ENCODE data around the gene STON2.

Gene STON2

DNA sequence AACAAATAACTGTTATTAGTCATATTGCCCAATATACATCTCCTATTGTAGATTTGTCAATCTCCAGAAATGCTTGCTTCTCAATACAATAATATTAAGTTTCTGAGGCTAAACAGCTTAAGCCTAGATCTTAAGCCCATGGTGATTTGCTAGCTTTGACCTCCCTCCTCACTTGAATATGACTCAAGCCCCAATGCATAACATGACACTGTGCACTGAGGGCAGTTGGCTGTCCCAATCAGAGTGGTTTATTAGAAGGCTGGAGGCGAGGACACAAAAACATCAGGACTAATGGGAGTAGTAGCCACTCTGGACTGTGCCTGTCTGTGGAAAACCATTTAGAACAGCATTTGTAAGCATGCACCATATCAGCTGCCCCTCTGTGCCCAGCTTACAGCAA is 98.3 kb downstream of the STON2 start:
- DNase-seq (ENCODE audit: low spot score): no peak

DNA sequence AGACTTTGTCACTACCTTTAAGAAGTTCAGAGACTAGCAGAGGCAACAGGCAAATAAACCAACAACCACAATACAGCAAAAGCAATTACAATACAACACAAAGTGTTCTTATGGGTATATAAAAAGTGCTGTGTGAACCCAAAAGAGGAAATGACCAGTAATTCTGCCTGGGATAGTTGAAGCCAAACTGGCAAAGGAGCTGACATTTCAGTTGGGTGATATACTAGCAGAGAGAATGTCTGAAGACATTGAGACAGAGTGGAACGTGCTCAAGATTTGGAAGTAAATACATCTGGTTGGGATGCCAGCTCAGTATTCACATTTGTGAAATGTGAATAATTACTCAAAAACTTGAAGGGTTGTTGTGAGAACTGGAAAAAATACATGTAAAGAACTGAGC is 98.8 kb downstream of the STON2 start:
- no peak for DNase-seq (ENCODE audit: low spot score)

DNA sequence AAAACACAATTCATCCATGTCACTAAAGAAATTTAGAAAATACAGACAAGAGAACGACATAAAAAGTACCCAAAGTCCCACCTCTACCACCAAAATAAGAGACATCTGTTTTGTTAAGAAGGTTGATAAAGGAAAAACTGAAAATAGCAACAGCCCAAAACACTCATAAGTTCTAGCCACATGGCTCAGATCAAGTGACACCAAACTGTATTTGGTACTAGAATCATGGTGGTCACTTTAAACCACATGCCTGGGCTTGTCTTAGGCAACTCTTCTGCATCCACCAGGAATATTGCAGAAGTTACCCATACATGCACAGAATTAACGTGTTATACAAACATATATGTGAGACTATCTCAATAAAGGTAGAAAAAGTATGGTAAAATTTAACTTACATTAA is 101.2 kb downstream of the STON2 start:
- DNase-seq (ENCODE audit: low spot score): no peak

DNA sequence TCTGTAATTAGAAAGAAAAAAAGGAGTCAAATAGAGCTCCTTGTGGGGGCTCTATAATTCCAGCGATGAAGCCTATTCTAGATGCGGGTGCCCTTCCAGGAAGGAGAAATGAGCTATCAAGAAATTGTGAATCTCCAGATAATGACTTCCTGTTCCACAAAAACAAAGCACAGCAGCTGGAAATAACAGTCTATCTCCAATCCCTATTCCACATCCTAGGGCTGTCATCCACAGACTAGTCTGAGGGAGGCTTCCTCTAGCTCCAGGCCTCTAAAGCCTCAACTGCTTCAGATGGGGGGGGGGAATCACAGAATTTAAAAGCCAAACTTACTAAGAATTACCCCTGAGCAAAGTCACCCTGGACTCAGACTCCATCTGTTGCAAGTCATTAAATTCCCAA is 102.0 kb downstream of the STON2 start:
- no peak for DNase-seq (ENCODE audit: low spot score)

DNA sequence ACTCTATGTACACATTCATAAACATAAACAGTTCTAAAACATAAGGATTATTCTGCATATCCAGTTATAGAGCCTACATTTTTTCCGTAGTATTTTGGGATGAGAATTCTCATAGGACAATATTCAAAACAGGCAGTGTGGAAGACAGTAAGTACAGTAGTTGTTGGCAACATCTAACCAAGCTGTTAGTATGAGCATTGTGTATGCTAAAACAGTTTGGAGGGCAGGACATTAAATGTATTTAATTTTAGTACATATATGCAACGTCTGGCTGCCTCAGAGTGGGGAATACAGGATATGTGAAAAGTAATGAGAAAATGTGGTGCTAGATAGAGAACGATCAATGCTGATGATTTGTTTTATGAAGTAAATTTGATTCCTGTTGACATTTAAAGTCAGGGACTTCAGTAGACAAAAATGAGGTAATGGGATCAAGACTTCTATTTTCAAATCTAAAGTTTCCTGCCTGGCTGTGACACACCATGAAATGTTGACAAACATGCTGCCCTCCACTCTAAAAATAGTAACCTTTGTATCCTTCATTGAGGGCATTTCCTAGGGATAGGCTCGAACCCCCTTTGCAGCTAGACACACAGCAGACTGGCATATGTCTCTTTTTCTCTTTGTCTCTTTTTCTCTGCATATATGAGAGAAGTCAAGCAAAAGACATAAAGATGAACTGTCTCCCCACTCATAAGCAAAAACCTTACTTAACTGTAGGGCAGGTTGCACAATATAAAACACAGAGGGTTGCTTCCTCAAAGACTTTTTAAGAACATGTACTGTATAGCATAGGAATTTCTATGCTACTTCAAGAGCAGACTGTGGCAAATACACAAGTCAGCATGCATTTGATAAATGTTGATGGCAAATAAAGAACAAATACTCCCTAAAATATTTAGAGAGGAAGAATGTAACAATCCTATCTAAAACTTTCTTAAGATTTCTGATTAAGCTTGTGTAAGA is 103.9 kb downstream of the STON2 start:
- no peak for DNase-seq (ENCODE audit: low spot score)

DNA sequence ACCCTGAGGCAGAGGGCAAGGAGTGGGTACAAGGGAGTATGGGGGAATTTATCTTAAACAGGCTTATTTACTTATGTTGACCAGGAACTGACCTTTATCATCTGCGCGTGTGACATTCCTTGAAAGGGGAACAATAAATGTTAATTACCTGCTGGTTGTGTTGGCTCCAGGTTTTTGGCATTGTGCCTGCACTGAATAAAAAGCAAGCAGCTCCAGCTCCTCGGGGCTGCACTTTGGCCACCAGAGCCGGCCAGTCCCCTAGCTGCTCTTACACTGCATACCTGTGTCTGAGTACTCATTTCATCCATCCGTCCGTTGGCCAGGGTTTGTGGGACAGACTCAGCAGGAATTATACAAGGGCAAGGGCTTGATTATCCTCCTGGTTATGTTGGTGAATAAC is 110.6 kb downstream of the STON2 start:
- DNase-seq (ENCODE audit: low spot score): no peak

DNA sequence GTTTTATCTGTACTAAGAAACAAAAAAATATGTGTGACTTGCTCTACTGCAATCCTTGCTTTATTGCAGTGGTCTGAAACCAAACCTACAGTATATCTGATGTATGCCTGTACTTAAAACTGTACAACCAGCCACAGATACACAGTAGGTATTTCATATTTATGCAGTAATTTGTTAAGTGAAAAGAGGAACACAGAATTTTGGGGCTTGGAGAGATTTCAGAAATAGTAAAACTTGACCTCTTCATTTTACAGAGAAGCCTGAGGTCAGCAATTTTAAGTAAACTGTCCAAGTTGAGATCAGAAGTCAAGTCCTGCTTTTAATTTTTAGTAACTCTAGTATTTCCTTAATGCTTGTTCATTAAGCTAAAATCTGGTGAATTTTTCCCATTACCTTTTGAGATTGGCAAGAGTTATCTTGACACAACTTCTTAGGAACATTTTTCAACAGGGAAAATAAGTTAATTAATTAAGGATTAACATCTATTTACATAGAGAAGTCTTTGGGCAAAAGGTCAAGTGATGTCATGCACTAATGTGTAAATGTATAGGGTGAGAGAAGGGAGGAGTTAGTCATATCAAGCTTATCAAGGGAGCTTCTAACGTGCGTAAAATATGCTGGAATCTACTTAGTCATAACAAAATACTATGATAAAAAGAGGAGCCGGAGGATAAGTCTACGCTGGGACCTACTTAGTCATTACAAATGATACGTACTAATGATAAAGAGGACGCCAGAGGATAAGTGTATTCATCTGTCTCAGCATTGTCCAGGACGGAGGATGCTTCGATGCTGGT is 113.4 kb downstream of the STON2 start:
- no peak for DNase-seq (ENCODE audit: low spot score)

DNA sequence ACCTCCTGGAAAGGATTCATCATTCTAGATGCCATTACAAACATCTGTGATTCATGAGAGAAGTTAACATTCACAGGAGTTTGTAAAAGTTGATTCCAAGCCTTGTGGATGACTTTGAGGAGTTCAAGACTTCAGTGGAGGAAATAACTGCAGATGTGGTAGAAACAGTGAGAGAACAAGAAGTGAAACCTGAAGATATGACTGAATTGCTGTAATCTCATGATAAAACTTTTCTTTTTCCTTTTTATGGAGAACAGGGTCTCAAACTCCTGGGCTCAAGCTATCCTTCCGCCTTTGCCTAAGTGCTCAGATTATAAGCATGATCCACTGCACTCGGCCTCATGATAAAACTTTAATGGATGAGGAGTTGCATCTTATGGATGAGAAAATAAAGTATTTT is 114.9 kb downstream of the STON2 start:
- DNase-seq (ENCODE audit: low spot score): no peak

DNA sequence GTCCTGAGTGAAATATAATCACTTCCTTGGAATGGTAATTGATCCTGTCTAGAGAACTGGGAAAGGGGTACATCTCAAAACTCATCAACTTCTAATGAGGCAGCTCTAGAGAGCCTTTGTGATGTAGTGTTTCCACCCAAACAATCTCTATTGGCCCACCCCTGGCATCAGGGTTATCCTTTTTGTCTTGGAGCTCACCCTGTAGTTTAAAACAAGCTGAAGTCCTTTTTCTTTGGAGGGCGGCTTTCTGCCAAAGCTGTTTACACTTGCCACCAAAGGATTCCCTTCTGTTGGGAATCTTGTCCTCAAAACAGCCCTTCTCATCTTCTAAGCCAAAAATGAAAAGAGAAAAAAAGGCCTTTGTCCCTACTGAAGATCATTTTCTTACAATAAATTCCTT is 118.8 kb downstream of the STON2 start:
- no peak for DNase-seq (ENCODE audit: low spot score)

DNA sequence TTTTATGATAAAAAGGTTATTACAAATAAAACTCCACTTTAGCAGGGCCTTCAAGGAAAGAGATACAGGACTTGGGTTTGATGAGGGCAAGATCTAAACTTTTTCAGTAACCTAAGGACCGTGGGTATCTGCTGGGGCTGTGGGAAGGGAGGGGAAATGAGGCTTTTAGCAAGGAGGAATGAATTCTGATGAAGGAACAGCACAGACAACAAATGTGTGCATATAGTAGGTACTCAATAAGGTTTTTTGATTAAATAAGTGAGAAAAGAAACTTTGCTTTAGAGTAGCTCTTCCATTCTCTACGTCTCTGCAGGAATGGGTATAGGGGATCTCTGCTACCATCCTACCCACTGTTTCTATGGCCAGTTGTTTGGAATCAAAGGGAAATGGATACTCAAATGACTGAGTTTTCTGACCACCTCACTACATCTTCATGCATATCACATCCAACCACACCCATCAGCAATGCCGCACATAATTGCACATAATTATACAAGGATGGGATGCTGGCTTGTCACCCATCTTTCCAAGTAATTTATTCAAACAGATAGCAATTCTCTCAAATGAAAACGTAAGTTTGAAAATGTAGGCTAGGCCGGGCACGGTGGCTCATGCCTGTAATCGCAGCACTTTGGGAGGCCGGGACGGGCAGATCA is 119.9 kb downstream of the STON2 start:
- DNase-seq (ENCODE audit: low spot score): no peak

DNA sequence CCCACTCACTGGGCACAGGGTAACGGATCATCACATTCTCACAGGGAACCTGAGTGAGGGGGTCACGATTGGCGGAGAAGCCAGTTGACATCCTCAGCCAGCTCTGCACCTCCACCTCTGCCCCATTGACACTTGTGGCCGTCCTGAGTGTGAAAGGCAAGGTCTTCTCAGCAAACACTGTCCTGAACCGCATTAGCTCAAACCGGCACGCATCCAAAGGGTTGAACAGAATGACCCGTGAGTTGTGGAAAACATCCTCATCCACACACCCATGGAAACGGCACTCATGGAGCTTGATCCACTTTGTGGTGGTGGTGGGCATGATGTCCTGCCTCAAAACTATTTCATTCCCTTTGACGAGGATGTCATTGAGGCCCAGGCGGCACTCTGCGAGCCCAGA is 123.0 kb downstream of the STON2 start:
- no peak for DNase-seq (ENCODE audit: low spot score)

DNA sequence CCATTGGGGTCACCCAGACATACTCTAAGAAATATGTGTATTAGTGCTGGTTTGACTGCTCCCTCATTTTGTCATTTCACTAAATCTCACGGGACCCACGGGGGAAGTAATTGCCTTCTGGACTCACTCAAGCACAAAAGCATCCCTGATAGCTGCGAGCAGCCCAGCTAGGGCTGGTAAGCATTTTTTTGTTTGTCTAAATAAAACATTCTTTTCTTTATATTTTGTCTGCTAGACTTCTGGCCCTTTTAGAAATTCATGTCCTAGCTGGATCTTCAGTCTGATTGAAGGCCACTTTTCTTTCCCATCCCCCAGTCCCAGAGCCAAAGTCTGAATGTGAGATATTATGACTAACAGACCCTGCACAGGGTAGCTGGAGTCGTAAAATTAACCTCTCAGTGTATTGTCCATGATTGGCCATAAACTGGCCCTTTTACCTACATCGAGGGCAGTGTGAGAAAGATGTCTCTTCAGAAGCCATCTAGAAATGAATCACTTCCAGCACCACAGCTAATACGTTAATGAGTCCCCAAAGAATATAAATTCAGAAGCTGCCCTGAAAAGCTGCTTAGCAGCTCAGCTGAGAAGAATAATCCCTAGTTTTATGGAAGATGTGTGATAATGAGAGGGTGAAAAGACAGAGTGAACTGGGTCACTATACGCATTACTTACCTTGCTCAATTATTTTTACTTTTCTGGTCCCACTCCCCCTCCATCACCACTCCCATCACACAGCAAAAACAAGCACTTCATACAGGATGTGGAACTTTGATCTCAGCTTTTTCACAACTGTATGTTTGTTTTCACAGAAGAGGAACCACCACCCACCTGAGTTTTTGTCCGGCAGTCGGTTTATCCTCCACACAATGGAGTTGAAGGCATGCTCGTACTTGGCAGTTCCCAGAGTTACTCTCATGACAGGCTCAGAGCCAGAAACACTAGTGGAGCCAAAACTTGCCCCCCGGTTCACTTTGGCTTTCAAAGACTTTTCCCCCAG is 123.8 kb downstream of the STON2 start:
- no peak for DNase-seq (ENCODE audit: low spot score)

DNA sequence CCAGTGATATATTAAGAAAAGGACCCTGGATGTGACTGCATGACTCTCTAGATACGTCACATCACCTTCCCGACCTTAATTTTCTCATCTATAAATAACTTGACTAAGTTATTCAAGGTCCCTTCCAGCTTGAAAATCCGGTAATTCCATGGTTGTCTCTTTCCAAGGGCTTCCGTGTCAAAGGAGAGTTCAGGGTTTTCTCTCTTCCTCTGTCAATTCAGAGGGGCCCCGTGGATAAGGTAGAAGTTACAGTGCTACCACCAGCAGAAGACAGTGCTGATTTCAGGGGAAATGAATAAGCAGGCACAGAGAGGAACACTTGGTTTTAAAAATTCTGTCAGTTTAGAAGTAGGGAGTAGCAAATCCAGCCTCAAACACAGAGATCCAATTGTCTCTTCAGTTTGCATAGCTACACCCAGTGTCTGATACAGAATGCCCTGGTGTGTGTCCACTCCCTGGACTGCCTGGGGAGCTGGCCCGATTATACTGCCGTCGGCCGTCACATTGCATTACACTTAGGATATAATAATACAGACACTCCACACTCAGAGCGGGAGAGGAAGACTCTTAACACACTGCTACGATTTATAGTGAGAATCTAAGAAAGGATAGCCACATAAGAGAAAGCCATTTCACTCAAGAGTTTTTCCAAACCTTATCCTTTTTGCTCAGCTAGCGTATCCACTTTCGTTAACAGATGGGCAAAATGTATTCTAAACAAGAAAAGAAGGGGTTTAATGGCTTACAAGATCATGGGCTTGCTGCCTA is 124.6 kb downstream of the STON2 start:
- no peak for DNase-seq (ENCODE audit: low spot score)

DNA sequence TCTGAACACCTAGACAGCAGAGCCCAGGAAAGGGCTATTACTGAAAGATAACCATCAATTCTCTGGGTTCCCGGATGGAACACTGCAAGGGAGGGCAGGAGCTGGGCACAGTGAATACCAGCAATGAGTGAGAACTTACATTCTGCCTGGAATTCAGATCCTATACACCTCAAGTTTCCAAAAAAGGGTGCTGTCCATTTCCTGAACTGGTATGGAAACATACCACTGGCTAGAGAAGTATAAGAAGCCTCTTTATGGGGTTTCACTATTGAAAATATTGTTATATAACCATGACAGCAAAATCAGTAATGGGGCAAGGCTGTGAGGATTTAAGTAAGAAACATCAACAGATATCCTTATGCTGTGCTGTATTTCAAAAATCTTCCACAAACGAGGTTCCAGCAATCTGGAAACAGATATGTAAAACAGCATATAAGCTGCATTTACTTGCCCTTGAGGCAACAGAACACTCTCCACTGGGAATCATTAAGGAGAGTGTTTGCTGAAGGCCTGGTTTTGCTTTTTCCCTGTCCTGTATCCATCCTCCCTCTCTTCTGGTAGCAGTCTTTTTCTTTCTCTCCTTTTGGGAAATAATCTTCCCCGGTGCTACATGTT is 126.1 kb downstream of the STON2 start:
- DNase-seq (ENCODE audit: low spot score): no peak

DNA sequence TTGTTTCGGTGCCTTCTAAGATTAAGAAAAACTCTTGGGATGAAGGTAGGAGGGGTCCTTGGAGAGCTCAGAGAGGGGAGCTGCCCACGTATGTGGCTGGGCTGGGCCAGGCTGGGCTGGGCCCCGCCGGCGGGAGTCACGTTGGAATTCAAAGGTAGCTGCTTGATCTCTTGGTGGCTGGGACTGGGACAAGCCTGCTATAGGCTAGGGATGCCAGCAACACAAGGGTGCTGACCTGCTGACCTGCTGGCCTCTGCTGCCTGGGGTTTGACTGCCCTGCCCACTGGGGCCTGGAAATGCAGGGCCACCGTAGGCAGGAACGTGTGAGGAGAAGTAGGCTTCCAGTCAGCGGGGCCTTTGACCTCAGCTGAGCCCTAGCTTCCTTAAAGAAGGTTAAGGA is 126.6 kb downstream of the STON2 start:
- no peak for DNase-seq (ENCODE audit: low spot score)

DNA sequence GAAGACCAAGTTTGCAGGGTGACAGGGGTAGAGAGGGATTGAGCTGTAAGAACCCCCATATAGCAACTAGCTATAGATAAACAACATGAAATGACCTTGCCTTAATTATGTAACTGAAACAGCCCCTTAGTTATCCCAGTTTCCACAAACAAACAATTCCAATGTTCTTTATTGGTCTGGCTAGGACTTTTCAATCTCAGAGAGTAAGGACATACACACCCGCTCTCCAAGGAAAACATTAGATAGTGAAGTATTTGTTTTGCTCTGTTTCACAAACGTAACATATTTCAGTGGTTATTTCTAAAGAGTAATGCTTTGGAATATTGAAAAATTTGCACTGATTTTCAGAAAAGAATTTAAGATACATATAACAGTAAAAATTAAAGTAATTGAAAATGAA is 127.8 kb downstream of the STON2 start:
- DNase-seq (ENCODE audit: low spot score): no peak

DNA sequence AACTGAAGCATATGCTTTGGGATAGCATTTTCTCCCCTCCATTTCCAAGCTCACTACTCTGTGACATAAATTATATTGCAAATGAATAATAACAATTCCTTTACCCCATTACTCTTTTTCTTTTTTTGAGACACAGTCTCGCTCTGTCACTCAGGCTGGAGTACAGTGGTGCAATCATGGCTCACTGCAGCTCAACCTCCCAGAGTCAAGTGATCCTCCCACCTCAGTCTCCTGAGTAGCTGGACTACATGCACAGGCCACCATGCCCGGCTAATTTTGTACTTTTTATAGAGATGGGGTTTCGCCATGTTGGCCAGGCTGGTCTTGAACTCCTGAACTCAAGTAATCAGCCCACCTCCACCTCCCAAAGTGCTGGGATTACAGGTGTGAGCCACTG is 130.1 kb downstream of the STON2 start:
- DNase-seq (ENCODE audit: low spot score): no peak

DNA sequence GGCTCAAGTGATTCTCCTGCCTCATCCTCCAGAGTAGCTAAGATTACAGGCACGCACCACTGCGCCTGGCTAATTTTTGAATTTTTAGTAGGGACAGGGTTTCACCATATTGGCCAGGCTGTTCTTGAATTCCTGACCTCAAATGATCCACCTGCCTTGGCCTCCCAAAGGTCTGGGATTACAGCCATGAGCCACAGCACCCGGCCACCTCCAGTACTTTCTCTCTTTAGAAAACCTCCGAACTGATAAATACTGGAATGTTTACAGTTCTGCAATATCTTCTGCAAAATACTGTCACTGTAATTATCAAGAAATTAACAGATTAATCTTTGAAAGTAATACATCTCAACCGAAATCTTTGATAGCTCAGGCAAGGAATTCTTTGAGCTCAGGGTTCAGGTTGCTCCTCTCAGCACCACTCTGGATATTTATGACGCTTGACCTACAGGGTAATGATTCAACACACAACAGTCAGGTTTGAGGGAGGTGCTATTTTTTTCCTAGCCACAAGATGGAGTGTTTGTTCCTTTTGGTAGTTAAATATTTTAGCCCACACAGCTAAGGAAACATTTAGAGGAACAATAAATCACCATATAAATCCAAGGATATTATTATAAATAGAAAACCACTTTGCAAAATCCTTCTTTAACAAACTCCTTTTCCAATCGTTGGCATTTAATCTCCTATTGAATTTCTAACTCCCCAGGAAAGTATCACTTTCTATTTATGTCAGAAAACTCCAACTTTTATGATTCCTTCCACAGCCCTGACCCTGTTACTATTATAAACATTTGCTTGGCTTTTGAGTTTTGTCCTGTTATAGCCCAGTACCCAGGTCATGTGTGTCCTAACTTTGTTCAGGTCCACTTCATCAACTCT is 130.8 kb downstream of the STON2 start:
- DNase-seq (ENCODE audit: low spot score): peak; percentile 61

DNA sequence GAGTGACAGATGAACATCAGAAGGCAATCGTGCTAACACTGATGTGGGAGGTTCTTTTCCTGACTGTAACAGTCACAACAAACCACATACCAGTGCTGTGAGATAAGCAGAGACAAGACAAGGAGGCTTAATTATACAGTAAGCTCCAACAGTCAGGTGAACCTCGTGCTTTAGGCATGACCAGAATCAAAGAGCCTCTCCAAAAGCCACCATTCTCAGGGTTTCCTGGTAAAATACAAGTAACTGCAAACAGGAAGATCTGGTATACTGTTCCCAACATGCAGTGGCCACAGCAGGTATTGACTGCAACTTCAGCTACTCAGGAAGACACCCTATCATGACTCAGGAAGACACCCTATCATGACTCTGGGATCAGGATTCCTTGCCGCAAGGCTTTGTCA is 132.1 kb downstream of the STON2 start:
- DNase-seq (ENCODE audit: low spot score): no peak

Measured in cerebellar cortex (tissue), 1 donor.